ENCODE measurements around the gene GPR149.

GPR149 gene

DNA sequence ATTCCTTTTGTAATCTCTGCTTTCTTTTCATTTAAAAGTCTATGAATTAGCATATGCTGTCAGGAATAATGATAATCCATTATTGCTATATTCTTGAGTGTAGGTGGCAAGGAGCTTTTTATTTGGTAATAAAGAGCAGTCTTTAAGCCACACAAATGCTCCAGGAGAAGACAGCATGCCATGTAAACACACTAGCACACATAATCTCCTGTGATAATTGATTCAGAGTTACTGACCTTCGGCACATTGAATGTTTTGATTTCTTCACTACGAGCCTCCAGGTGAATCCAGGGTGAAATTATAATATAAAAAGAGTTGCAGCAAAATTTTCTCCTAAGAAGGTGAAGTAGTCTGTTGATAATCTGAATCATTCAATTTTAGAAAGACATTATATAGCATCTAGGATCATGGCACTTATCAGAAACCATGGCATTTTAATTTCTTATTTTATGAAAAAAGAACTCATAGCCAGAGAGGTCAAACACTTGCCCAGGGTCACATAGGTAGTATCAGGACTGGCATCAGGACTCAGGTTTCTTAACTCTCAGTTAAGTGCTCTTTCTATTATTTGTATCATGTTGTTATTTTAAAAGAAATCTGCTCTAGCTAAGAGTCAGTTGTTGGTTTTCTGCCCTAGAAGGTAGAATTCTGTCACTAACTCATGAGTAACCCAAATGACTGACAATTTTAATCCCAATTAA is 84.4 kb downstream of the GPR149 start:
- no peak for FAIRE-seq
- no peak for DNase-seq (ENCODE audit: insufficient read length, low spot score)

DNA sequence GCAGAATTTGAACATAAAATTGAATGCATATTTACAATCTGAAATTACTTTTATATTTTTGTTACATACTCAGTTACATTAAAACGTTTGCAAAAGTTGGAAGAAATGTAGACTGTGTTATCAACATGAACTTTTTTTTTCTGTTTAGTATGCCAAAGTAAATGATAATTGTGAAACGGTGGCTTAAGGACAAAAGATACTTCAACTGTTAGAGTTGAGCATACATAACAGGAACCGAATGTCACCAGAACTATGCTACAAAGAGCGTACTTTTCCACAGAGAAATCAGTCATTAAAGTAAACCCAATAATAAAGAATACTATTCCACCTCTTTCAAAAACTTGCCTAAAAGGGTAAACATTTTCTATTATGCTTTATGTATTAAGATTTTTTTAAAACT is 91.4 kb downstream of the GPR149 start:
- DNase-seq (ENCODE audit: insufficient read length, low spot score) (no peak), FAIRE-seq (no peak)

DNA sequence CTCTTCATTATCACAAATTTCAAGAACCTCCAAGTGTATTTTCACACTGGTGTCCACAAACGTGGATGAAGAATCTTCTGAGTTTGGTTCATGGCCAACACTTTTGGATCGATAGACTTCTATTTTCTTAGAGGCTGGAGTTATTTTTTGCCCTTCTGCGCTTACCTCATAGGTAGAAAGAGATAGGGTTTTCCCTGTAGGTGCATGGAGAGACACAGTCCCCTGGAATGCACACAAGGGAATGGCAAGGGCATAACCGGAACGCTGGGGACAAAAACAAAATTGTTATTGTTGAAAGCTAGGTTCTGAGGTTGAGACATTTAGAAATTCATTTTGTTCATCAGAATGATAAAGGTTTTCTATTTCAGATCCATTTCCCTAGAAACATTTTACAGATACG is 92.0 kb downstream of the GPR149 start:
- DNase-seq (ENCODE audit: insufficient read length, low spot score): no peak
- no peak for FAIRE-seq

DNA sequence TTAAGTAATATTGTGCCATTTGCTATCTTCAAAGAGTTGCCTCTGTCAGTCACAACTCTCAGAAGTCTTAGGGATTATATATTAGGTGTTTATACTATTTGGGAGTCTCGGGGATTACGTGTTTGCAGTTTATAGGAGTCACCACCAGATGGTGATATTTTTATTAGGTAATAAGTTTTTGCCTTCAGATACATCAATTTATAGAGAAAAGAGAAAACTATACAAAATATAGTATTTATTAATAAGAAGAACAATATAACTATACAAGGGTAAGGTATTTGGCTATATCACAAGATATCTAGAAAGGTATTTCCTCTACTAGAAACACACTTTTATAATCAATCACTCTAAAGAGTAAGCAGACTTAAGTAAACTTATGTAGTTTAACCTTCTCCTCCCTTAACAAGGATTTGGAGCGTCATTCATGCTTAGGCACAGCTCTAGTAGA is 95.0 kb downstream of the GPR149 start:
- DNase-seq (ENCODE audit: insufficient read length, low spot score) (peak; percentile 13), FAIRE-seq (no peak)

DNA sequence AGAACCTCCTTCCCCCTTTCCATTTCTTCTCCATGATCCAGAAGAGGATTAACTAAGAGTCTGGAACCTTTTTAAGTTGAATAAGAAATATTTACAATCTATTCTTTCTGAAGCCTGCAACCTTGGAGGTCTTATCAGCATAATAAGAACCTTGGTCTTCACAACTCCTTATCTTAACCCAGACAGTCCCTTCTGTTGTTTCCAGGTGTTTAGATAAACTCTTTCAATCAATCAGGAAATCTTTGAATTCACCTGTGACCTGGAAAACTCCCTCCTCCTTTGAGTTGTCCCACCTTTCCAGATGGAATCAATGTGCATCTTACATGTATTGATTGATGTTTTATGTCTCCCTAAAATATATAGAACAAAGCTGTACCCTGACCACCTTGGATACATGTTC is 102.1 kb downstream of the GPR149 start:
- no peak for FAIRE-seq
- DNase-seq (ENCODE audit: insufficient read length, low spot score): no peak

DNA sequence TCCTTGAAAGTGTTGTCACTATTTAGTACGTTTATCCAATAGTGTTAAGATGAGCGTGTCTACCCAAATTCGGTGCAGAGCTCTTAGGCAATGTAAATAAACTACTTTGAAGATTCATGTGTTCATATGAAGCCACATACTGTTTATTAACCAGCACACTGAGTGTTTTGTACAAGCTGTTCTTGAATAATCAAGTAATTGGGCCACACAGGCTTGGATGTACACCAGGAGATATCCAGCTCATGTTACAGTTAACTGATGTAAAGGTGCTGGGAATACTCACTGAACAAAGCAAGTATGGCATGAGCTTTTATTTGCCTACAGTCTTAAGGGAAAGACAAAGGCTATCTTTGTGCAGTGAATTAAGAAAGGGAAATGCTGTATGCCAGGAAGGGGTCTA is 105.1 kb downstream of the GPR149 start:
- DNase-seq (ENCODE audit: insufficient read length, low spot score) (no peak), FAIRE-seq (no peak)

DNA sequence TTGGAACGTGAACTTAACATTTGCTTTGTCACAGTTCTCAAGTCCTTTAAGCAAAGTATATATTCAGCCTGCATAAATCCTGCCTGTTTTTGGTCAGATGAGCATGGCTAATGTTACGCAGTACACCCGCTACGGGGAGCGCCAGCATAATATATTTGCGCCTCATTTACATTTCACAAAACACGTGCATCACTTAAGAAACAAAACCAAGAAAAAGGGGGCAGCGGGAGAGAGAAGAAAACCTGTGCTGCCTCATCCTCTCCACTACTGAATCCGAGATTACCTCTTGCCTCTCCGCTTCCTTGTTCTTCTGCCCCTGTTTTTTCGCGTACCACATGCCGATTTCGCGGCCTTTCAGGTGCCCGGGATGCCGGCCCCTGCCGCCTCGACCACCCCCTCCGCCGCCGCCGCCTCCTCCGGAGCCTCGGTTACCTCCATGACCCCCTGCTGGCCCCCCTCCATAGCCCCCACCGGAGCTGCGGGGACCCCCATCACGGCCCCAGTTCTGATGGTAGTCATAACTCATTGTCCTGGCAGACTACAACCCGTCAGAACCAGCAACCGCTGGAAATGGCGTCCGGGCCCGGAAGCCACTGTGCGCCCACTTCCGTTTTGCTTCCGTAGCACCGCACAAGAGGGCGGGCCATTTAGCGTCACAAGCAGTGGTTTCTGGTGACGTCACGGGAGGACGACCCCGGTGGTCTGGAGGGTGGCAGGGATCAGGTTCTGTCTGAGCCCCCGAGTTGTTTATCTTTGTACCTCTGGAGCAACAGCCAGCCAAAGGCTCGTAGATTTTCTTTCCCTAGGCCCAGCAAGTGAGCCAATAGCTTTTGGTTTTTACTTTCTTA is 105.9 kb downstream of the GPR149 start, which contains the start of gene DHX36:
Gene DHX36, minus strand, starts transcription at position 597 of the 848 bp plus-strand sequence. Its CDS starts 71 bp downstream, at position 526.
- FAIRE-seq (peak; percentile 76), DNase-seq (ENCODE audit: insufficient read length, low spot score) (peak; percentile 86)

DNA sequence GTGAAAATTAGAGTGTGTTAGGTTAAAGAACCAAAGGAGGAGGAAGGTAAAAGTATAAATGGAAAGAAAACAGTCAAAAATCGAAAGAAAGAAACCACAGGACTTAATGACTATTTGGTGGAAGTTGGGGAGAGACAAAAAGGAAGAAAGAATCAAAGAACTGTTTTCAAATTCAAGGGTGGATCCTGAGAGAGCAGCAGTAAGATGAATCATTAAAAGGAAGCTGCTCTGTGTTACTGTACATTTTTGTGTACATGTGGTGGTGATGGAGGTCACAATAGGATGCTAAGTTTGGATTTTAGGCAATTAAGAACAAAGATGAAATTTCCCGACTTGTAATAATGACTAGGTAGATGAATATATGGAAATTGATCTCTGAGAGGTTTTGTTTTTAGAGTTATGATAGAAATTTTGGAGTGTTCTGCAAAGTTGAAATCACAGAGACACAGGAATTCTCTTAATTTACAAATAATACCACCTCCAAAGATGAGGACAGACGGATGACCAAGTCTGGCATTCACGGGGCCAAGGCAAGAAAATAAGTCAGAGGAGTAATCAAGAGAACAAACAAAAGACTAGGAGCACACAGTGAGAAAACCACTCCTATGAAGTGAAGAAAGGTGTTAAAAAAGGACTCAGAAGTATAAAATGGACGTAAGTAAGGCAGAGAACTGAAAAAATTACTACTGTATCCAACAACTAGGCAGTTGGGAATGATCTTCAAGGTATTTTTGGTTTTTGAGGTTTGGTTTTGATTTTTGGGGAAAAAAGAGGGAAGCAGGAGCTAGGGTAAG is 112.8 kb downstream of the GPR149 start:
- DNase-seq (ENCODE audit: insufficient read length, low spot score): no peak

DNA sequence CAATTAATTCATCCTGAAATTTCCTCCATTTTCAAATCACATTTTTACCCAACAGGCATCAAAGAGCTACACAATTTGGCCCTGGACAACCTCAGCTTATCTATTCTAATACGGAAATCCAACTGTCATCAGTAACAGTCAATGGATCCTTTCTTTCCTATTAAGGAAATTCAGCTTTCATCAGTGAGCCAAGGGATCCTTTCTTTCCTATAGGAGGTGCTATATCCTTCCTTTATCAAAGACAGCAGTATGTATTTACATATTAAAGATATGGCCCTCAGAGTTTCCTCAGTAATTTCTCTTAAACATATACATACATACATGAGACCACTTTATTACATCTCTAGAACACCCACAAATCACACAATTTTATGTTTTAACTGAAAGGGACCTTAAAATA is 115.8 kb downstream of the GPR149 start:
- DNase-seq (ENCODE audit: insufficient read length, low spot score): no peak
- no peak for FAIRE-seq

More for the DNA sequence above, 112.8 kb downstream of the GPR149 start:
- no peak for FAIRE-seq

DNA sequence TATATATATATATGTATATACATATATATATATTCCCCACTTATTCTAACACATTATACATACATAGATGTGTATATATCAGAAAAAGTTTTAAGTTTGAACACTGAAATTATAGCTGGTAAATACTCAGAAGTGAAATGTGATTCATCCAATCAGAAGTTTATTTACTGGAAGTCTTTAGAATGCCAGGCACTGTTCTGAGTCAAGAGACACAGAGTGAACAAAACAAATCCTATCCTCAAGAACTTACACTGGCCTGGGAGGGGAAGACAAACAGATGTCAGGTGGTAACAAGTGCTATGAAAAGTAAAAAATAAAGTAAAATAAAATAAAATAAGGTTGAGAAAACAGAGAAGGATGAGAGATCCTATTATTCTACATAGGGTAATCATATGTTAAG is 119.2 kb downstream of the GPR149 start:
- DNase-seq (ENCODE audit: insufficient read length, low spot score): no peak
- no peak for FAIRE-seq

DNA sequence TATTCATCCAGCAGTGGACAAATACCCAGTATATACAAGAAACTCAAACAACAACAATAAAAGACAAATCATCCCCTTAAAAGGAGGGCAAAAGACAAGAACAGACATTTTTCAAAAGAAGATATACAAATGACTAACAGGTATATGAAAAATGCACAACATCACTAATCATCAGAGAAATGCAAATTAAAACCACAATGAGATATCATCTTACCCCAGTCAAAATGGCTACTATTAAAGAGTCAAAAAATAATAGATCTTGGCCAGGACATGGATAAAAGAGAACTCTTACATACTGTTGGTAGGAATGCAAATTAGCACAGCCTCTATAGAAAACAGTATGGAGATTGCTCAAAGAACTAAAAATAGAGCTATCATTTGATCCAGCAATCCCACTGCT is 122.6 kb downstream of the GPR149 start:
- DNase-seq (ENCODE audit: insufficient read length, low spot score): no peak
- no peak for FAIRE-seq

DNA sequence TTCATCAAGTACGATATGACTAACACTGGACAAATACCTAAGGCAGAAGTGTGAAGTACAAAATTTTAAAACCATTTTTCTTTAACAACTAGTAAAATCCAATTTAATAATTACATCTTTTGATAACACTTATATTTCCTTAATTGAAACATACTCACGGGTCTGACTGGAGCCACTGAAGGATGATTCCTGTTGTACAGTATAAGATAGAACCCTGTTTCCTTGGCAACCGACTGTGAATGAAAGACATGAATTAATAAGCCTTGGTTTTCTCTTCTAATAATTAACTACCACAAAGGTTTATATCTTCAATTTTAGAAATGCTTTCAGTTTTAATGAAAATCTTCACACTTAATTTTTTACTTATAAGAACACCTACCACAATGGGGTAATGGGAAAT is 125.1 kb downstream of the GPR149 start:
- FAIRE-seq (no peak), DNase-seq (ENCODE audit: insufficient read length, low spot score) (no peak)

DNA sequence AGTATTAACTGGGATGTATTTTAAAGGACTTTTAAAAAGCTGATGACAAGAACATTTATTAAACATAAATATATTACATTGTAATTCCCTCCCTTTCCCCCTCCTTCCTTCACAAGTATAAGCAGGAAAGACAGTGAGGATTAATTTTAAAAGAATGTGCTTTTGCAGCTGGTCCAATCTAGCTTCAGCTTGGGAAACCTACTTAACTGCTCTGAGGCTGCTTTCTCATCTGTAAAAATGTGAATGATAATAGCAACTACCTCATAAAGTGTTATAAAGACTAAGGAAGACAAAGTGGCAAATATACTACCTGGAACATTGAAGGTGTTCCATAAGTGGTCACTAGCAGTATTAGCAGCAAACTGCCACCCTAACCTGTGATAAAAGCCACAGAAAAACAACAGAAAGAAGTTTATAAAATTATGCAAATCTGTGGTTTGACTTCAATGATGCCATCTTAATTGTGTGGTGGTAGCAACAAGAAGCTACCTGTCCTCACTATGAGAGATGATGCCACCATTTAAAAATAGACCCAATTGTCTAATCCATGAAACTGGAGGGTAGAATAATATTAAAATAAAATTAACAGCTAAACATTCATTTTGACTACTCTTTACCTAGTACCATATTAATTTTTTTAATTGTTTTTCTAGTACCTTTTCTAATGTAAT is 125.7 kb downstream of the GPR149 start:
- FAIRE-seq: no peak
- DNase-seq (ENCODE audit: insufficient read length, low spot score): no peak

DNA sequence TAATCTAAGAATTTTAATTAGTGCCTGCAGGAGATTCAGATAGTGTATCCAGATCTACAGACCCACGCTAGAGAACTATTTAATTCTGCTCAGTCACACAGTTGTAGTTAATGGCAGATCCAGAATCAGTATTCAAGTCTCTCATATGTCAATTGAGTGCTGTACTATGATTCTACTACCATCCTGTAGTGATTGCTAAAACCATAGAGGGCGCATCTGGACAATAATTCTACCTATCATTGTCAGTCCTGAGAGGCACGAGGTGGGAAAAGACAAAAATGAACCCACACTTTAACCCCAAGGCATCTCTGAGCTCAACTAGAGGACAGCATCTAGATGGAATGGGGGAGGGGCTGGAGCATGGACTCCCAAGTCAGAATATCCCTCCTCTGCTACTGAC is 128.4 kb downstream of the GPR149 start:
- FAIRE-seq (no peak), DNase-seq (ENCODE audit: insufficient read length, low spot score) (no peak)

DNA sequence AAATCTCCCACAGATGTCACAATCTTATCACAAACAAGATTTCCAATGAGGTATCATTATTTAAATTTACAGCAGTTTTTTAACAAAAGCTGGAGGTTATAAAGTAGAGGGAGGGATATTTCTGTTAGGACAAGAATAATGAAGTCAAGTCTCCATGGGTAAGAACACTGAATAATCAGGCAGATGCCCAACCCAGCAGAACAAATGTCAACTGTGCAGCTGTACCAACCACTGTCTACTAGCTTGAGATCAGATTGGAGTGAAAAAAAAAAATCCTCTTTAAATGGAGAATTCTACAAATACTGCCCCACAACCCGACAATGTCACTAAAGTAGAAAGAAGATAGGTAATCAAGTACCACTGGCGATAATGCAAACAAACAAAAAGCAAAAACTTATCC is 136.0 kb downstream of the GPR149 start:
- DNase-seq (ENCODE audit: insufficient read length, low spot score): no peak

DNA sequence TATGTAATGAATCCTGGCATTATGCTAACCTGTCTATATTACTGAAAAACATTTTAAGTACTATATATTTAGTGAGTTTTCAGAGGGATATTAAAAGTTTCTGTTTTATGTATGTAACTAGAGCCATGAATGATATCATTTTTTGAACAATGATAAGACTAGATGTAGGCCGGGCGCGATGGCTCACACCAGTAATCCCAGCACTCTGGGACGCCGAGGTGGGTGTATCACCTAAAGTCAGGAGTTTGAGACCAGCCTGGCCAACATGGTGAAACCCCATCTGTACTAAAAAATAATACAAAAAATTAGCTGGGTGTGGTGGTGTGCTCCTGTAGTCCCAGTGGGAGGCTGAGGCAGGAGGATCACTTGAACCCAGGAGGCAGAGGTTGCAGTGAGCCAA is 139.8 kb downstream of the GPR149 start:
- DNase-seq (ENCODE audit: insufficient read length, low spot score) (no peak), FAIRE-seq (no peak)

More for the DNA sequence above, 136.0 kb downstream of the GPR149 start:
- no peak for FAIRE-seq
